PC-3 (cell line): Measurements from ENCODE around the gene RAI1. TPM values are rescaled to one million over a fixed set of nuclear protein-coding genes. Genes with fewer than 3 reads are reported as not detected.

Experiments
- ATAC-seq: fragments of 200-7000 bp; cut with Tn5 transposase; 2 replicates; pipeline ENCODE4 v1.9.1; 2020; ENCODE audit warnings: mild to moderate bottlenecking, moderate library complexity
- BruUV-seq: library from RNA; stranded (reverse); fragments of 400-500 nt; replicated peaks from 2 replicates; lab custom pipeline; 2021; lab: Mats Ljungman, UMichigan
- CTCF ChIA-PET: fragments of 300-600 bp; sonication (Branson Sonifier 250); formaldehyde crosslinking; loops from one replicate; lab custom pipeline; 2022; ENCODE audit warnings: antibody characterized with exemption; lab: Charles Lee
- POLR2A ChIA-PET: fragments of 300-600 bp; sonication (Branson Sonifier 250); formaldehyde crosslinking; loops from one replicate; lab custom pipeline; 2022; ENCODE audit warnings: antibody characterized with exemption; ENCODE audit not compliant: unreplicated experiment; lab: Charles Lee
- DNase-seq: peaks from one replicate; pipeline ENCODE4 v3.0.0-alpha.2; 2015
- H2AFZ ChIP-seq: fragments of 300-600 bp; sonication (generic); 2 replicates; pipeline ENCODE4 v1.6.0; 2016; ENCODE audit warnings: antibody characterized with exemption, low read length
- H3F3A ChIP-seq: fragments of 300-600 bp; sonication (generic); one replicate; pipeline ENCODE4 v1.6.0; 2017; ENCODE audit warnings: antibody characterized with exemption, low read length, control low read depth, mild to moderate bottlenecking; ENCODE audit not compliant: unreplicated experiment
- H3K27ac ChIP-seq: fragments of 300-600 bp; sonication (generic); 2 replicates; pipeline ENCODE4 v1.5.1; 2016; ENCODE audit warnings: mild to moderate bottlenecking, low read length
- H3K27me3 ChIP-seq: fragments of 300-600 bp; sonication (generic); 2 replicates; pipeline ENCODE4 v1.6.1; 2016; ENCODE audit warnings: low read length, mixed read lengths
- H3K36me3 ChIP-seq: fragments of 300-600 bp; sonication (generic); 2 replicates; pipeline ENCODE4 v1.6.1; 2016; ENCODE audit warnings: low read depth, mixed run types, low read length, mixed read lengths
- H3K4me1 ChIP-seq: fragments of 300-600 bp; sonication (generic); 2 replicates; pipeline ENCODE4 v1.5.1; 2016; ENCODE audit warnings: low read length; ENCODE audit not compliant: insufficient read depth
- H3K4me2 ChIP-seq: fragments of 300-600 bp; sonication (generic); 2 replicates; pipeline ENCODE4 v1.6.0; 2016; ENCODE audit warnings: low read length
- H3K4me3 ChIP-seq: fragments of 300-600 bp; sonication (generic); 2 replicates; pipeline ENCODE4 v1.5.1; 2016; ENCODE audit warnings: mild to moderate bottlenecking, low read length, mixed read lengths
- H3K79me2 ChIP-seq: fragments of 300-600 bp; sonication (generic); 2 replicates; pipeline ENCODE4 v1.6.1; 2017; ENCODE audit warnings: low read length, mixed read lengths
- H3K9ac ChIP-seq: fragments of 300-600 bp; sonication (generic); 2 replicates; pipeline ENCODE4 v1.6.0; 2016; ENCODE audit warnings: mild to moderate bottlenecking, low read length
- H3K9me2 ChIP-seq: fragments of 300-600 bp; sonication (generic); replicated peaks from 2 replicates; pipeline ENCODE4 v1.6.1; 2016; ENCODE audit warnings: mixed run types, low read length, mixed read lengths
- H3K9me3 ChIP-seq: fragments of 300-600 bp; sonication (generic); 2 replicates; pipeline ENCODE4 v1.6.1; 2016; ENCODE audit warnings: low read length, mixed read lengths
- H4K20me1 ChIP-seq: fragments of 300-600 bp; sonication (generic); 2 replicates; pipeline ENCODE4 v1.6.1; 2016; ENCODE audit warnings: low read length, mixed read lengths
- CTCF ChIP-seq: fragments of 300-600 bp; sonication (generic); conservative IDR thresholded peaks from 2 replicates; pipeline ENCODE4 v1.5.1; 2017; ENCODE audit warnings: antibody characterized with exemption, low read depth, mild to moderate bottlenecking, low read length
- EZH2 ChIP-seq: fragments of 300-600 bp; sonication (generic); IDR thresholded peaks from one replicate; pipeline ENCODE4 v1.6.1; 2017; ENCODE audit warnings: antibody characterized with exemption, mild to moderate bottlenecking, low read length; ENCODE audit not compliant: unreplicated experiment
- EZH2phosphoT487 ChIP-seq: fragments of 300-600 bp; sonication (generic); IDR thresholded peaks from 2 replicates; pipeline ENCODE4 v1.6.1; 2018; ENCODE audit warnings: mild to moderate bottlenecking, antibody characterized with exemption, low read length, borderline replicate concordance
- intact Hi-C: fragments of 100-400 bp; cut with micrococcal nuclease; formaldehyde crosslinking; loops from 2 replicates; pipeline ENCODE4 v1.9.0; 2023
- total RNA-seq: library from RNA; depleted of rRNA; stranded (reverse); fragments of >200 nt; gene quantifications from 2 replicates; pipeline ENCODE4 v1.2.3, GENCODE V29; 2014

RAI1 gene
- total RNA-seq, 1 experiment from 2014 or later, result 33.0 TPM

GRCh38 chr17:17732892-17733670 is 51.8 kb downstream of the RAI1 start:
- ChIA-PET POLR2A (no interaction called here), CTCF (no interaction called here)
- H3K9me2 ChIP-seq, result no peaks in the 10 kb centered on the region
- no peak overlapping the region for H3K4me2 ChIP-seq
- H2AFZ ChIP-seq, result no peak overlapping the region
- H3K36me3 ChIP-seq, result no peaks in the 10 kb centered on the region
- peak; percentile 48 for DNase-seq
- peaks cover 90% of the 10 kb centered on the region for H3K79me2 ChIP-seq
- no peaks in the 10 kb centered on the region for H3K27me3 ChIP-seq
- H4K20me1 ChIP-seq, result peaks cover 17% of the 10 kb centered on the region; the same call in 1 of the 2 replicates
- no peak overlapping the region for H3K27ac ChIP-seq
- intact Hi-C loops, result no loop called here
- no peak for ATAC-seq
- TF ChIP-seq EZH2phosphoT487, result no peak
- TF ChIP-seq EZH2, result no peak
- no peak for TF ChIP-seq CTCF
- H3K9ac ChIP-seq, result no peak overlapping the region
- H3K4me3 ChIP-seq, result no peak overlapping the region
- H3K4me1 ChIP-seq, result peaks cover 30% of the 10 kb centered on the region
- no peaks in the 10 kb centered on the region for H3F3A ChIP-seq
- BruUV-seq, result no TSS peak
- no peaks in the 10 kb centered on the region for H3K9me3 ChIP-seq

- DNase-seq (no peak), ATAC-seq (no peak)
- Histone ChIP-seq H3K9ac (no peak overlapping the region), H3K9me2 (no peaks in the 10 kb centered on the region), H3K4me3 (no peak overlapping the region), H4K20me1 (peaks cover 11% of the 10 kb centered on the region; the same call in 1 of the 2 replicates), H3K79me2 (peaks cover 86% of the 10 kb centered on the region), H3K36me3 (no peaks in the 10 kb centered on the region), H3K27me3 (no peaks in the 10 kb centered on the region), H2AFZ (no peak overlapping the region), H3F3A (no peaks in the 10 kb centered on the region), H3K4me2 (no peak overlapping the region), H3K9me3 (no peaks in the 10 kb centered on the region), H3K27ac (no peak overlapping the region), H3K4me1 (peaks cover 34% of the 10 kb centered on the region)
- intact Hi-C loops, result no loop called here
- BruUV-seq, result no TSS peak
- CTCF ChIA-PET, result no interaction called here
- POLR2A ChIA-PET, result no interaction called here
- no peak for TF ChIP-seq EZH2
- TF ChIP-seq EZH2phosphoT487, result no peak
- TF ChIP-seq CTCF, result no peak
Measured at GRCh38 chr17:17736205-17737183, 55.2 kb downstream of the RAI1 start.
